Pancreas (tissue), 10 donors: ENCODE results near the gene EHBP1. TPM values are rescaled to one million over a fixed set of nuclear protein-coding genes. Genes with fewer than 3 reads are reported as not detected.

ENCODE experiments used
- ATAC-seq, 4 donors: fragments of 200-7000 bp; cut with Tn5 transposase; one replicate each; pipeline versions ENCODE4 v1.8.0 to v1.9.1; 2020; ENCODE audit warnings: mild to moderate bottlenecking in 4 of 4, moderate library complexity in 4 of 4
- DNase-seq, 6 donors: peaks; one replicate each; pipeline ENCODE4 v3.0.0-alpha.2; 2020
- FAIRE-seq: peaks from 2 replicates; lab custom pipeline; 2012; peaks lifted over from hg19 to GRCh38; lab: Jason Lieb, UNC
- H3K27ac ChIP-seq, 4 donors: fragments of 200-600 bp; sonication (generic); 1 replicate in 3 of 4; 2 replicates in 1 of 4; pipeline versions ENCODE4 v1.5.0 to v1.8.0; 2020
- H3K27me3 ChIP-seq, 4 donors: fragments of 200-600 bp; one replicate each; pipeline ENCODE4 v1.8.0; 2021
- H3K36me3 ChIP-seq, 3 donors: fragments of 200-600 bp; sonication (generic) in 1 of 3; one replicate each; pipeline versions ENCODE4 v1.5.0 to v1.8.0; 2020 to 2021
- H3K4me1 ChIP-seq, 3 donors: fragments of 200-600 bp; one replicate each; pipeline ENCODE4 v1.8.0; 2021
- H3K4me3 ChIP-seq, 4 donors: fragments of 200-600 bp; sonication (generic) in 2 of 4; one replicate each; pipeline versions ENCODE4 v1.5.0 to v1.8.0; 2020 to 2021
- H3K9me3 ChIP-seq, 4 donors: fragments of 200-600 bp; one replicate each; pipeline ENCODE4 v1.8.0; 2021
- CTCF ChIP-seq, 4 donors: fragments of 200-600 bp; sonication (generic) in 3 of 4; IDR thresholded peaks; one replicate each; pipeline versions ENCODE4 v1.5.0 to v1.8.0; 2021; ENCODE audit warnings: antibody characterized with exemption in 4 of 4
- WGBS, 2 donors: extraction: QIAGEN DNeasy Blood & Tissue Kit; methylation state at CpG; one replicate each; pipeline ENCODE4 v1.1.7; 2013; 5-methylcytosine and 5-hydroxymethylcytosine counted together
- intact Hi-C, 3 donors: fragments of 100-400 bp; cut with DNase I; formaldehyde crosslinking; loops; one replicate each; pipeline versions ENCODE4 v1.11.1 to v1.14.2; 2022
- polyA plus RNA-seq, 2 donors: library from polyadenylated mRNA; stranded (reverse); fragments of 200-250 nt; gene quantifications; one replicate each; pipeline ENCODE4 v1.2.3, GENCODE V29; 2013
- total RNA-seq, 6 donors: library from RNA; stranded (reverse); fragmentation: NEBNext Ultra II Directional in 4 of 6; extraction: Animal tissue kit (Norgen Biotek cat#: 25700) in 4 of 6; gene quantifications; one replicate each; pipeline versions ENCODE4 v1.2.1 to v1.2.4, GENCODE V29; 2021 to 2023
- donor health status: healthy with polysubstance abuse.
- donor health status: DM: no; HTN: no; CAD: no; lungs with moderate emphysema.
- donor health status: DM: no; HTN: no; CAD: no.
- donor health status: control.
- donor health status: control.
- donor health status: Bipolar disorder and iron deficiency.
- donor health status: DM: yes; HTN: yes; CAD: no.
- donor health status: DM: no; HTN: no; CAD: no.
- donor health status: DM: no; HTN: no; CAD: no.
- donor health status: DM: yes; HTN: yes; CAD: no.

EHBP1 gene
- total and polyA plus RNA-seq, 8 donors: 7.1 to 34.6 (median 21.1) TPM

DNA sequence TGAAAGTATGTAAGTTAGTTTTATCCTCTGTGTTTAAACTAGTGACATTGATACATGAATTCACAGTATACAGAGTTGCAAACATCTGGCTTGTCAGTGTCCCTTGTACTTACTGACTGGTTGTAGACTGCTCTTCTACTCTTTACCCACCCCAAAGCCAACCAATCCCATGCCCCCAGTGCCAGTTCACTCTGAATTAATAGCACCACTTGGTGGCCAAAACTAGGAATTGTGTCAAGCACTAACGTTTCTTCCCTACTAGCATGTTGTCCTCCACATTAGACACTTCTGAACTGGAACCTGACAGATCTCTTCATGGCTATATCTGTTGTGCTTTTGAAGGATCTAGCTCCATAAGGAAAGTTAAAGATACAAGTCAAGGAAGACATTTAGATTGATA is 317.9 kb downstream of the EHBP1 start:
- Histone ChIP-seq H3K27me3 (no peaks in the 10 kb centered on the region), H3K27ac (no peak overlapping the region), H3K9me3 (no peaks in the 10 kb centered on the region), H3K36me3 (peaks cover 0 to 6% (median 0%) of the 10 kb centered on the region in 3 donors), H3K4me1 (no peaks in the 10 kb centered on the region), H3K4me3 (no peak overlapping the region)
- FAIRE-seq: no peak
- WGBS, 2 donors: 18 to 23% methylated on average over 1 of the region's 1 CpG
- ATAC-seq: no peak
- DNase-seq: no peak
- intact Hi-C loops: no loop called here
- no peak for TF ChIP-seq CTCF (IDR thresholded peaks at IDR 0.05)

- Histone ChIP-seq H3K36me3 (no peaks in the 10 kb centered on the region), H3K27me3 (no peaks in the 10 kb centered on the region), H3K4me3 (no peak overlapping the region), H3K4me1 (no peaks in the 10 kb centered on the region), H3K9me3 (no peaks in the 10 kb centered on the region), H3K27ac (no peak overlapping the region)
- WGBS, 2 donors: 90 to 95% methylated on average over 2 of the region's 2 CpGs
- DNase-seq: no peak
- FAIRE-seq: no peak
- ATAC-seq: no peak
- intact Hi-C loops: no loop called here
- TF ChIP-seq CTCF (IDR thresholded peaks at IDR 0.05): no peak
Measured at GRCh38 chr2:63027220-63027619, 321.7 kb downstream of the EHBP1 start.

DNA sequence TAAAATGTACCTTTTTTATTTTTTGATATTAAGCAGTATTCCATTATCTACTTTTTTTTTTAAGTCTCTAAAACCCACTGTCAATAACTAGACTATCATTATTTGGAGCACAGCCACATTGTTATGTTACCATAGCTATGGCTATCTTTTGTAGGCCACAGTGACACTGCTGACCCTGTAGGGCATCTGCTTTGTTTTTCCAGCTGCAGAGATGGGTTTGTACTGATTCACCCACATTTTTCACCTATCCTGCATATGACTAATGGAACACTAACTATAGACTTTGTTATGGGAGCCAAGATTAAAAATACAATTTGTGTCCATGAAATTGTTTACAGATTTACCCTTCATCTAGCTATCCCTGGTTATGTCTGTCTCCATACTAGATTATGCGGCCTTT is 323.5 kb downstream of the EHBP1 start:
- H3K4me3 ChIP-seq: no peak overlapping the region
- FAIRE-seq: no peak

DNA sequence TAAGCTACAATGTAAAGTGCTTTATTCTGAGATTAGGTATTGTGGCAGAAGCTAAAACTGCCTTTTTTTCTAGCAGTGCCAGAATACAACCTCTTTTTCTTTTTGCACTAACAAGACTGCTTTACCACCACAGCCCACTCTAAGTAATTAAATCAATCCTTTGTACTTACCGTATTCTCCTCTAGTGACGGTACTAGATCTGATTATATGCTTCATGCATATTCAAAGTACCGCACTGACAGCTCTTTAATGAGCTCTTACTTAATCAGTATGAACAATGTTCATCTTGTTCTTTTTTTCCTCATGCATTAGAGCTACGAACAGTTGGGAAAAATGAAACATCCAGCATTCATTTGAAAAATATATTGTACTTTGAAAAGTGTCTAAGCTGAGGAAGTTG is 329.0 kb downstream of the EHBP1 start:
- no peak overlapping the region for H3K4me3 ChIP-seq
- no peak for TF ChIP-seq CTCF (IDR thresholded peaks at IDR 0.05)
- no peaks in the 10 kb centered on the region for H3K36me3 ChIP-seq
- H3K4me1 ChIP-seq: no peaks in the 10 kb centered on the region
- intact Hi-C loops: no loop called here
- FAIRE-seq: no peak
- H3K27ac ChIP-seq: no peak overlapping the region
- ATAC-seq: no peak
- 96 to 97% methylated on average over 4 of the region's 4 CpGs for WGBS, 2 donors
- DNase-seq: no peak
- no peaks in the 10 kb centered on the region for H3K27me3 ChIP-seq
- no peaks in the 10 kb centered on the region for H3K9me3 ChIP-seq

More for the DNA sequence above, 323.5 kb downstream of the EHBP1 start:
- TF ChIP-seq CTCF (IDR thresholded peaks at IDR 0.05): no peak
- ATAC-seq (no peak), DNase-seq (no peak)
- Histone ChIP-seq H3K4me1 (no peaks in the 10 kb centered on the region), H3K27ac (no peak overlapping the region), H3K9me3 (no peaks in the 10 kb centered on the region), H3K36me3 (no peaks in the 10 kb centered on the region), H3K27me3 (no peaks in the 10 kb centered on the region)
- 93 to 100% methylated on average over 1 of the region's 1 CpG for WGBS, 2 donors
- intact Hi-C loops: no loop called here

GRCh38 chr2:63035169-63035568 is 329.7 kb downstream of the EHBP1 start:
- Histone ChIP-seq H3K36me3 (no peaks in the 10 kb centered on the region), H3K9me3 (no peaks in the 10 kb centered on the region), H3K27me3 (no peaks in the 10 kb centered on the region), H3K27ac (no peak overlapping the region), H3K4me3 (no peak overlapping the region), H3K4me1 (no peaks in the 10 kb centered on the region)
- ATAC-seq: no peak
- no peak for FAIRE-seq
- intact Hi-C loops: no loop called here
- DNase-seq: no peak
- 94 to 98% methylated on average over 2 of the region's 2 CpGs for WGBS, 2 donors
- TF ChIP-seq CTCF (IDR thresholded peaks at IDR 0.05): no peak
